Measurements from ENCODE around the gene GAST. TPM values are rescaled to one million over a fixed set of nuclear protein-coding genes. Genes with fewer than 3 reads are reported as not detected.

The GAST gene
- total RNA-seq, 3 donors from 2014 or later (not counting 1 experiment from before 2014, with no cell fraction given) = not detected

- H3K27me3 ChIP-seq (ENCODE audit: control insufficient read depth, insufficient read depth, low read length) = peaks cover 26% of the 10 kb centered on the region
- peaks cover 16% of the 10 kb centered on the region for H3K4me1 ChIP-seq (ENCODE audit: control insufficient read depth, insufficient read depth, low read length)
- no peak overlapping the region for H3K4me3 Mint-ChIP-seq
- no peaks in the 10 kb centered on the region for H3K9me3 Mint-ChIP-seq
- ATAC-seq (peak; percentile 89 to 99 (median 98)), DNase-seq (peak; percentile 77 to 91)
- TF ChIP-seq CTCF (IDR thresholded peaks at IDR 0.05) = peak; percentile 98
- no peak overlapping the region for H3K27ac Mint-ChIP-seq
- H3K27me3 Mint-ChIP-seq (ENCODE audit: low read depth in 2 of 2) = peaks cover 20 to 26% of the 10 kb centered on the region in 2 donors
- no peaks in the 10 kb centered on the region for H3K4me1 Mint-ChIP-seq
- no peaks in the 10 kb centered on the region for H3K36me3 Mint-ChIP-seq
- no peak overlapping the region for H3K27ac ChIP-seq (ENCODE audit: low read length)
- intact Hi-C loops (cut with micrococcal nuclease) = loop anchor here (1.0 to 5.0 kb wide), 2 partner anchors 63 to 379 kb away; no protein-coding TSS in a partner anchor
- no peak overlapping the region for H3K4me3 ChIP-seq (ENCODE audit: low read length)
- no peaks in the 10 kb centered on the region for H3K36me3 ChIP-seq (ENCODE audit: control insufficient read depth, insufficient read depth, low read length)
- WGBS (ENCODE audit: insufficient coverage) = 33% methylated on average over 10 of the region's 10 CpGs
- no peaks in the 10 kb centered on the region for H3K9me3 ChIP-seq (ENCODE audit: control insufficient read depth, insufficient read depth, low read length)
Measured at GRCh38 chr17:41738077-41738800, 26.1 kb downstream of the GAST start.

GRCh38 chr17:41738801-41739112 lies 26.6 kb downstream of the GAST start:
- peaks cover 20 to 21% of the 10 kb centered on the region in 2 donors for H3K27me3 Mint-ChIP-seq (ENCODE audit: low read depth in 2 of 2)
- no peaks in the 10 kb centered on the region for H3K4me1 Mint-ChIP-seq
- Histone ChIP-seq H3K27ac (ENCODE audit: low read length) (no peak overlapping the region), H3K4me1 (ENCODE audit: control insufficient read depth, insufficient read depth, low read length) (peaks cover 15% of the 10 kb centered on the region), H3K9me3 (ENCODE audit: control insufficient read depth, insufficient read depth, low read length) (no peaks in the 10 kb centered on the region), H3K4me3 (ENCODE audit: low read length) (no peak overlapping the region), H3K27me3 (ENCODE audit: control insufficient read depth, insufficient read depth, low read length) (peaks cover 22% of the 10 kb centered on the region), H3K36me3 (ENCODE audit: control insufficient read depth, insufficient read depth, low read length) (no peaks in the 10 kb centered on the region)
- no peak overlapping the region for H3K4me3 Mint-ChIP-seq
- intact Hi-C loops (cut with micrococcal nuclease) = loop anchor here (1.0 to 5.0 kb wide), 2 partner anchors 63 to 379 kb away; no protein-coding TSS in a partner anchor
- TF ChIP-seq CTCF (IDR thresholded peaks at IDR 0.05) = no peak
- 91% methylated on average over 5 of the region's 5 CpGs for WGBS (ENCODE audit: insufficient coverage)
- no peaks in the 10 kb centered on the region for H3K9me3 Mint-ChIP-seq
- H3K36me3 Mint-ChIP-seq = no peaks in the 10 kb centered on the region
- ATAC-seq (no peak), DNase-seq (no peak)
- no peak overlapping the region for H3K27ac Mint-ChIP-seq

- DNase-seq = no peak
- 83% methylated on average over 7 of the region's 9 CpGs for WGBS (ENCODE audit: insufficient coverage)
- Histone ChIP-seq H3K4me3 (ENCODE audit: low read length) (no peak overlapping the region), H3K4me1 (ENCODE audit: control insufficient read depth, insufficient read depth, low read length) (peaks cover 4% of the 10 kb centered on the region), H3K27ac (ENCODE audit: low read length) (no peak overlapping the region), H3K27me3 (ENCODE audit: control insufficient read depth, insufficient read depth, low read length) (peaks cover 12% of the 10 kb centered on the region), H3K9me3 (ENCODE audit: control insufficient read depth, insufficient read depth, low read length) (no peaks in the 10 kb centered on the region), H3K36me3 (ENCODE audit: control insufficient read depth, insufficient read depth, low read length) (no peaks in the 10 kb centered on the region)
- H3K36me3 Mint-ChIP-seq = no peaks in the 10 kb centered on the region
- H3K9me3 Mint-ChIP-seq = no peaks in the 10 kb centered on the region
- TF ChIP-seq CTCF (IDR thresholded peaks at IDR 0.05) = no peak
- intact Hi-C loops (cut with micrococcal nuclease) = loop anchor here (5.0 kb wide), 1 partner anchor 377 kb away; no protein-coding TSS in a partner anchor
- peaks cover 18 to 20% of the 10 kb centered on the region in 2 donors for H3K27me3 Mint-ChIP-seq (ENCODE audit: low read depth in 2 of 2)
- H3K27ac Mint-ChIP-seq = no peak overlapping the region
- no peak overlapping the region for H3K4me3 Mint-ChIP-seq
- no peak for ATAC-seq
- H3K4me1 Mint-ChIP-seq = no peaks in the 10 kb centered on the region
Measured at GRCh38 chr17:41739661-41740352, 27.7 kb downstream of the GAST start.

All from natural killer cell (primary cell).